Common myeloid progenitor, CD34-positive (primary cell): ENCODE data around the gene SWI5. TPM values are rescaled to one million over a fixed set of nuclear protein-coding genes. Genes with fewer than 3 reads are reported as not detected.
"Not testable (repeated sequence)": the region's sequence is repeated elsewhere in the genome, so short reads cannot be mapped to it uniquely, and the experiment has no call there.

Experiments used
- CTCF ChIA-PET: fragments of 350-600 bp; sonication (Branson Sonifier 250); formaldehyde crosslinking; loops from one replicate; lab custom pipeline; 2021; ENCODE audit warnings: antibody characterized with exemption; lab: Charles Lee
- POLR2A ChIA-PET: fragments of 350-600 bp; sonication (Branson Sonifier 250); formaldehyde crosslinking; loops from one replicate; lab custom pipeline; 2021; ENCODE audit warnings: antibody characterized with exemption; lab: Charles Lee
- DNase-seq, 3 donors: peaks; one replicate each; pipeline versions ENCODE4 v3.0.0 to v3.0.0-alpha.2; 2013
- H3K27ac ChIP-seq, 2 experiments: 1 replicate in 1 of 2; 2 replicates in 1 of 2; pipeline ENCODE4 v1.7.0; 2013; ENCODE audit warnings: inconsistent platforms in 2 of 2, low read length in 2 of 2, mild to moderate bottlenecking in 2 of 2, low read depth in 1 of 2, moderate library complexity in 1 of 2; ENCODE audit not compliant: severe bottlenecking in 2 of 2, insufficient read depth in 1 of 2, poor library complexity in 1 of 2
- H3K27me3 ChIP-seq, 5 experiments: replicated peaks in 2 of 5; 1 replicate in 3 of 5; 2 replicates in 2 of 5; pipeline versions ENCODE4 v1.6.1 to v1.7.0; 2013; ENCODE audit warnings: low read length in 4 of 5, mild to moderate bottlenecking in 2 of 5, moderate library complexity in 2 of 5, inconsistent platforms in 1 of 5; ENCODE audit not compliant: insufficient read depth in 5 of 5, control insufficient read depth in 4 of 5
- H3K36me3 ChIP-seq, 4 experiments: 1 replicate in 2 of 4; 2 replicates in 2 of 4; pipeline versions ENCODE4 v1.6.1 to v1.7.0; 2013; ENCODE audit warnings: low read length in 3 of 4, control low read depth in 1 of 4, mild to moderate bottlenecking in 1 of 4; ENCODE audit not compliant: control insufficient read depth in 4 of 4, insufficient read depth in 4 of 4
- H3K4me1 ChIP-seq, 4 experiments: 1 replicate in 3 of 4; 2 replicates in 1 of 4; pipeline versions ENCODE4 v1.6.1 to v1.7.1; 2013; ENCODE audit warnings: low read length in 3 of 4, mild to moderate bottlenecking in 3 of 4, control low read depth in 1 of 4, inconsistent platforms in 1 of 4, moderate library complexity in 1 of 4; ENCODE audit not compliant: control insufficient read depth in 4 of 4, insufficient read depth in 4 of 4; ENCODE audit errors: control extremely low read depth in 1 of 4
- H3K4me3 ChIP-seq, 7 experiments: 1 replicate in 4 of 7; 2 replicates in 3 of 7; pipeline versions ENCODE4 v1.5.1 to v1.7.0; 2013; ENCODE audit warnings: mild to moderate bottlenecking in 7 of 7, low read length in 6 of 7, moderate library complexity in 6 of 7, inconsistent platforms in 2 of 7, low read depth in 2 of 7, control low read depth in 1 of 7; ENCODE audit not compliant: insufficient read depth in 4 of 7, control insufficient read depth in 1 of 7; ENCODE audit errors: extremely low read depth in 1 of 7
- H3K9me3 ChIP-seq, 5 experiments: 1 replicate in 4 of 5; 2 replicates in 1 of 5; pipeline versions ENCODE4 v1.6.1 to v1.7.1; 2013; ENCODE audit warnings: low read length in 4 of 5, mild to moderate bottlenecking in 2 of 5, inconsistent platforms in 1 of 5, low read depth in 1 of 5, moderate library complexity in 1 of 5; ENCODE audit not compliant: control insufficient read depth in 4 of 5, insufficient read depth in 2 of 5; ENCODE audit errors: control extremely low read depth in 1 of 5
- WGBS: methylation state at CpG from one replicate; pipeline ENCODE4 v1.1.5; 2013; ENCODE audit not compliant: insufficient coverage; 5-methylcytosine and 5-hydroxymethylcytosine counted together
- polyA plus RNA-seq: library from polyadenylated mRNA; unstranded; fragments of 120-200 nt; gene quantifications from one replicate; pipeline ENCODE4 v1.2.1, GENCODE V29; 2013

SWI5 gene
- polyA plus RNA-seq, result 17.9 TPM

- H3K27ac ChIP-seq, result peak within 1 kb of the TSS; percentile 83 to 95
- H3K4me1 ChIP-seq, result peaks cover 7 to 25% (median 17%) of the 10 kb centered on the region in 4 experiments
- H3K27me3 ChIP-seq, result no peaks in the 10 kb centered on the region
- 0% methylated on average over 32 of the region's 38 CpGs for WGBS
- peaks cover 3 to 20% (median 12%) of the 10 kb centered on the region in 4 experiments for H3K36me3 ChIP-seq
- peak; percentile 99 to 100 (median 99) for DNase-seq
- POLR2A ChIA-PET, result interaction anchor here (0.6 to 1.2 kb wide), 4 partner anchors 12 to 728 kb away, joined by 3 to 6 read pairs (median 4); no protein-coding TSS in a partner anchor
- H3K4me3 ChIP-seq, result peak within 1 kb of the TSS; percentile 70 to 96 (median 81)
- CTCF ChIA-PET, result no interaction called here
- no peaks in the 10 kb centered on the region for H3K9me3 ChIP-seq
Measured at GRCh38 chr9:128276008-128276573, at the start of gene SWI5. TSS of gene SWI5 (plus strand) at chr9:128276276.

- H3K27me3 ChIP-seq, result no peaks in the 10 kb centered on the region
- ChIA-PET CTCF (no interaction called here), POLR2A (no interaction called here)
- 93% methylated on average over 4 of the region's 5 CpGs for WGBS
- H3K9me3 ChIP-seq, result no peaks in the 10 kb centered on the region
- no peak overlapping the region for H3K27ac ChIP-seq
- no peaks in the 10 kb centered on the region for H3K36me3 ChIP-seq
- peaks cover 0 to 10% (median 0%) of the 10 kb centered on the region in 4 experiments for H3K4me1 ChIP-seq
- peak in 2 of 3 donors; percentile 74 to 75 for DNase-seq
- no peak overlapping the region for H3K4me3 ChIP-seq
Measured at GRCh38 chr9:128226412-128226801, 49.7 kb upstream of the SWI5 start.

GRCh38 chr9:128230897-128231296 lies 45.2 kb upstream of the SWI5 start:
- H3K27ac ChIP-seq, DNase-seq, H3K9me3 ChIP-seq, H3K4me1 ChIP-seq, POLR2A ChIA-PET, H3K4me3 ChIP-seq, H3K36me3 ChIP-seq, H3K27me3 ChIP-seq: not testable (repeated sequence)
- CTCF ChIA-PET, result interaction anchor here (0.8 to 2.5 kb wide), 2 partner anchors 11 to 25 kb away, joined by 3 to 7 read pairs; no protein-coding TSS in a partner anchor
- WGBS, result 96% methylated on average over 5 of the region's 7 CpGs

- no peaks in the 10 kb centered on the region for H3K9me3 ChIP-seq
- no peaks in the 10 kb centered on the region for H3K27me3 ChIP-seq
- H3K36me3 ChIP-seq, result no peaks in the 10 kb centered on the region
- 85% methylated on average over 13 of the region's 16 CpGs for WGBS
- ChIA-PET CTCF (interaction anchor here (0.8 to 2.5 kb wide), 2 partner anchors 10 to 24 kb away, joined by 3 to 7 read pairs; no protein-coding TSS in a partner anchor), POLR2A (no interaction called here)
- H3K4me1 ChIP-seq, result no peaks in the 10 kb centered on the region
- H3K4me3 ChIP-seq, result no peak overlapping the region
- no peak overlapping the region for H3K27ac ChIP-seq
- no peak for DNase-seq
Measured at GRCh38 chr9:128231638-128232527, 44.2 kb upstream of the SWI5 start.

- Histone ChIP-seq H3K4me1 (no peaks in the 10 kb centered on the region), H3K27me3 (no peaks in the 10 kb centered on the region), H3K4me3 (no peak overlapping the region), H3K9me3 (no peaks in the 10 kb centered on the region), H3K36me3 (no peaks in the 10 kb centered on the region), H3K27ac (no peak overlapping the region)
- CTCF ChIA-PET, result interaction anchor here (1.3 kb wide), 1 partner anchor 14 kb away, joined by 3 read pairs; no protein-coding TSS in a partner anchor
- POLR2A ChIA-PET, result no interaction called here
- WGBS, result 98% methylated on average over 16 of the region's 22 CpGs
- no peak for DNase-seq
Measured at GRCh38 chr9:128232528-128233428, 43.3 kb upstream of the SWI5 start.

- POLR2A ChIA-PET, result no interaction called here
- DNase-seq, result no peak
- no peaks in the 10 kb centered on the region for H3K4me1 ChIP-seq
- H3K9me3 ChIP-seq, result no peaks in the 10 kb centered on the region
- H3K36me3 ChIP-seq, result no peaks in the 10 kb centered on the region
- no peak overlapping the region for H3K27ac ChIP-seq
- no peak overlapping the region for H3K4me3 ChIP-seq
- CTCF ChIA-PET, result interaction anchor here (1.3 kb wide), 1 partner anchor 15 kb away, joined by 3 read pairs; no protein-coding TSS in a partner anchor
- H3K27me3 ChIP-seq, result no peaks in the 10 kb centered on the region
- 95% methylated on average over 28 of the region's 28 CpGs for WGBS
Measured at GRCh38 chr9:128233817-128234406, 42.2 kb upstream of the SWI5 start.
